ENCODE data around the gene SIM2.

Gene SIM2

DNA sequence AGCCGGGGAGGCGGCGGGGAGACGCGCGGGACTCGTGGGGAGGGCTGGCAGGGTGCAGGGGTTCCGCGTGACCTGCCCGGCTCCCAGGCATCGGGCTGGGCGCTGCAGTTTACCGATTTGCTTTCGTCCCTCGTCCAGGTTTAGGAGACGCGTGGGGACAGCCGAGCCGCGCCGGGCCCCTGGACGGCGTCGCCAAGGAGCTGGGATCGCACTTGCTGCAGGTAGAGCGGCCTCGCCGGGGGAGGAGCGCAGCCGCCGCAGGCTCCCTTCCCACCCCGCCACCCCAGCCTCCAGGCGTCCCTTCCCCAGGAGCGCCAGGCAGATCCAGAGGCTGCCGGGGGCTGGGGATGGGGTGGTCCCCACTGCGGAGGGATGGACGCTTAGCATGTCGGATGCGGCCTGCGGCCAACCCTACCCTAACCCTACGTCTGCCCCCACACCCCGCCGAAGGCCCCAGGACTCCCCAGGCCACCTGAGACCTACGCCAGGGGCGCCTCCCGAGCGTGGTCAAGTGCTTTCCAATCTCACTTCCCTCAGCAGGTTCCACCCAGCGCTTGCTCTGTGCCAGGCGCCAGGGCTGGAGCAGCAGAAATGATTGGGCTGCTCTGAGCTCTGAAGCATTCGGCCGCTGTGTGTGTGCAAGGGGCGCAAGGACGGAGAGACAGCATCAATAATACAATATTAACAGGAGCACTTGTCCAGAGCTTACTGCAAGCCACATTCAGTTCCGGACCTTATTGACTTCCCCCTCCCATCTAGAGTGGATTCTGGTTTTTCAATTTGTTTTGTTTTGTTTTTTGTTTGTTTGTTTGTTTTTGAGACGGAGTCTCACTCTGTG is 10.3 kb downstream of the SIM2 start:
- Histone ChIP-seq H3K27me3 (ENCODE audit: insufficient read depth, low read depth) (peaks cover 11% of the 10 kb centered on the region; the same call in 1 of the 2 replicates), H4K20me1 (ENCODE audit: insufficient read depth) (no peaks in the 10 kb centered on the region), H3K27ac (no peak overlapping the region), H3K4me3 (IDR thresholded peaks at IDR 0.05; ENCODE audit: insufficient read depth, low read depth, low read length) (no peak overlapping the region), H3K36me3 (ENCODE audit: insufficient read depth) (no peaks in the 10 kb centered on the region), H3K79me2 (ENCODE audit: insufficient read depth, low read depth) (no peaks in the 10 kb centered on the region), H3K9ac (no peak overlapping the region), H3K4me1 (ENCODE audit: low read depth, poor library complexity, severe bottlenecking) (no peaks in the 10 kb centered on the region), H2AFZ (ENCODE audit: low read depth) (no peak overlapping the region), H3K4me2 (no peak overlapping the region)
- TF ChIP-seq, protein P1, sequence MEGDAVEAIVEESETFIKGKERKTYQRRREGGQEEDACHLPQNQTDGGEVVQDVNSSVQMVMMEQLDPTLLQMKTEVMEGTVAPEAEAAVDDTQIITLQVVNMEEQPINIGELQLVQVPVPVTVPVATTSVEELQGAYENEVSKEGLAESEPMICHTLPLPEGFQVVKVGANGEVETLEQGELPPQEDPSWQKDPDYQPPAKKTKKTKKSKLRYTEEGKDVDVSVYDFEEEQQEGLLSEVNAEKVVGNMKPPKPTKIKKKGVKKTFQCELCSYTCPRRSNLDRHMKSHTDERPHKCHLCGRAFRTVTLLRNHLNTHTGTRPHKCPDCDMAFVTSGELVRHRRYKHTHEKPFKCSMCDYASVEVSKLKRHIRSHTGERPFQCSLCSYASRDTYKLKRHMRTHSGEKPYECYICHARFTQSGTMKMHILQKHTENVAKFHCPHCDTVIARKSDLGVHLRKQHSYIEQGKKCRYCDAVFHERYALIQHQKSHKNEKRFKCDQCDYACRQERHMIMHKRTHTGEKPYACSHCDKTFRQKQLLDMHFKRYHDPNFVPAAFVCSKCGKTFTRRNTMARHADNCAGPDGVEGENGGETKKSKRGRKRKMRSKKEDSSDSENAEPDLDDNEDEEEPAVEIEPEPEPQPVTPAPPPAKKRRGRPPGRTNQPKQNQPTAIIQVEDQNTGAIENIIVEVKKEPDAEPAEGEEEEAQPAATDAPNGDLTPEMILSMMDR (conservative IDR thresholded peaks at IDR 0.05; ENCODE audit: low read depth, low read length): no peak

DNA sequence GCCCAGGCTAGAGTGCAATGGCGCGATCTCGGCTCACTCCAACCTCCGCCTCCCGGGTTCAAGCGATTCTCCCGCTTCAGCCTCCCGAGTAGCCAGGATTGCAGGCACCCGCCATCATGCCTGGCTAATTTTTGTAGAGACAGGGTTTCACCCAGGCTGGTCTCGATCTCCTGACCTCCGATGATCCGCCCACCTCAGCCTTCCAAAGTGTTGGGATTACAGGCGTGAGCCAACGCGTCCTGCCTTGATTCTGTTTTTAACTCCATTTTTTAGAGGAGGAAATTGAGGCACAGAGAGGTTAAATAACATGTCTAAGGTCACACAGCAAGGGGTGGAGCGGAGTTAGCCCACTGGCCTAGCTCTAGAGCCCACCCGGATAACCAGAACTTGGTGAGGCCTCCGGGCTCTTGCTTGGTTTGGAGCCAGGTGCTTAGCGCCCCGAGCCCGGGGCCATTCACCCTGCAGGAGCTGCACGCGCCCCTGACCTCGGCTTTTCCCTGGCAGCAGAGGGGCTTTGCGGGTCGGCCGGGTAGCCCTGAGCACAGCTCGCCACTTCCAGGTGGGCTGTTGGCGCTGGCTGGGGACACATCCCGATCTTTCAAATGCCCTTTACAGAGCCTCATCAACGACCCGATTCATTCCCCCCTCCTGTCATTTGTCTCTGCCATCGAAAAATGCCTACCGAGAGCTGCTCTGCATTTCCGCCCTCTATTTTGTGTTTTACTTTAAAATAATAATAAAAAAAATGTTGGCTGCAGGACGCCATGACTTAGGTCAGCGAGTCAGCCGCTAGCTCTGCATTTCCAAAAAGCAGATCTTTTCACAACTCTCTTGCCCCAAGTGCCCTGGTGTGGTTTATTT is 11.2 kb downstream of the SIM2 start:
- no peaks in the 10 kb centered on the region for H3K79me2 ChIP-seq (ENCODE audit: insufficient read depth, low read depth)
- no peaks in the 10 kb centered on the region for H4K20me1 ChIP-seq (ENCODE audit: insufficient read depth)
- peaks cover 7% of the 10 kb centered on the region; the same call in 1 of the 2 replicates for H3K27me3 ChIP-seq (ENCODE audit: insufficient read depth, low read depth)
- no peaks in the 10 kb centered on the region for H3K4me1 ChIP-seq (ENCODE audit: low read depth, poor library complexity, severe bottlenecking)
- no peak overlapping the region for H3K4me3 ChIP-seq (IDR thresholded peaks at IDR 0.05; ENCODE audit: insufficient read depth, low read depth, low read length)
- H3K36me3 ChIP-seq (ENCODE audit: insufficient read depth): no peaks in the 10 kb centered on the region
- H3K9ac ChIP-seq: no peak overlapping the region
- no peak overlapping the region for H3K27ac ChIP-seq
- TF ChIP-seq, protein P1 (conservative IDR thresholded peaks at IDR 0.05; ENCODE audit: low read depth, low read length): no peak
- H3K4me2 ChIP-seq: no peak overlapping the region
- H2AFZ ChIP-seq (ENCODE audit: low read depth): no peak overlapping the region

DNA sequence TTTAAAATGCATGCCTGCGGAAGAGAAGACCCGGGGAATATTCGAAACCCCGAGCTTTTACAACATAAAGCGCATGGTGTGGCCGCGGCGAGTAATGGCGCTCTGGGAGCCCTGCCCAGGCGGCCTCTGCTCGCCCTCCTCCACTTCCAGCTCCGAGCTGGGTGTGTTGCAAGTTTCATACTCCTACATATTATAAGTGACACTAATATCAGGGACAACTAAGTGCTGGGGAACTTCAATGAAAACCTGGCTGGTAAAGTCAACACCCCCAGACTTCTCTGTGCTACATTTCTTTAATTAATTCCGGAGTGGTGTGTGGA is 11.8 kb downstream of the SIM2 start:
- no peaks in the 10 kb centered on the region for H3K79me2 ChIP-seq (ENCODE audit: insufficient read depth, low read depth)
- H2AFZ ChIP-seq (ENCODE audit: low read depth): no peak overlapping the region
- no peaks in the 10 kb centered on the region for H3K36me3 ChIP-seq (ENCODE audit: insufficient read depth)
- H3K27ac ChIP-seq: no peak overlapping the region
- H3K4me3 ChIP-seq (IDR thresholded peaks at IDR 0.05; ENCODE audit: insufficient read depth, low read depth, low read length): no peak overlapping the region
- H3K27me3 ChIP-seq (ENCODE audit: insufficient read depth, low read depth): peaks cover 7% of the 10 kb centered on the region; the same call in 1 of the 2 replicates
- H4K20me1 ChIP-seq (ENCODE audit: insufficient read depth): no peaks in the 10 kb centered on the region
- H3K4me2 ChIP-seq: no peak overlapping the region
- H3K4me1 ChIP-seq (ENCODE audit: low read depth, poor library complexity, severe bottlenecking): no peaks in the 10 kb centered on the region
- TF ChIP-seq, protein P1 (conservative IDR thresholded peaks at IDR 0.05; ENCODE audit: low read depth, low read length): no peak
- H3K9ac ChIP-seq: no peak overlapping the region

DNA sequence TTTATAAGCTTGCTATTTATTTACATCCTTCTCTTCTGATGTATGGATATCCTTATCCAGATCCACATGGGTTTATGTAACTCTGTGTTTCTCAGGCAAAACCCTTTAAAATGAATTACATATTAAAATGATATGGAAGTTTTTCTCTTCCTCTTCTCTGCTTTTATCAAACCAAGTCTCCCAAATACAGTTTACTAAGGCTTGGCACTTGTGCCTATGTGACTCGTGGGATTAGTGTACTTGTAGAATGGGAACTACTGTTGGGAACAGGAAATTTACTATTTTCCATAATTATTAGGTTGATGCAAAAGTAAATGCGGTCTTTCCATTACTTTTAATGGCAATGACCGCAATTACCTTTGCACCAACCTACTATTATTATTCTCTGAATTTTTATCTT is 14.8 kb downstream of the SIM2 start:
- Histone ChIP-seq H3K27me3 (ENCODE audit: insufficient read depth, low read depth) (no peaks in the 10 kb centered on the region), H4K20me1 (ENCODE audit: insufficient read depth) (no peaks in the 10 kb centered on the region), H3K36me3 (ENCODE audit: insufficient read depth) (no peaks in the 10 kb centered on the region), H3K27ac (no peak overlapping the region), H3K4me2 (no peak overlapping the region), H3K79me2 (ENCODE audit: insufficient read depth, low read depth) (no peaks in the 10 kb centered on the region), H3K9ac (no peak overlapping the region), H2AFZ (ENCODE audit: low read depth) (no peak overlapping the region), H3K4me3 (IDR thresholded peaks at IDR 0.05; ENCODE audit: insufficient read depth, low read depth, low read length) (no peak overlapping the region), H3K4me1 (ENCODE audit: low read depth, poor library complexity, severe bottlenecking) (no peaks in the 10 kb centered on the region)
- TF ChIP-seq, protein P1 (conservative IDR thresholded peaks at IDR 0.05; ENCODE audit: low read depth, low read length): no peak

Measured in KMS-11 (cell line).